B cell (primary cell): ENCODE measurements around the gene IFT74.

ENCODE experiments used
- CTCF ChIP-seq: fragments of 200-600 bp; IDR thresholded peaks from one replicate; pipeline ENCODE4 v1.8.0; 2022; ENCODE audit warnings: antibody characterized with exemption, mild to moderate bottlenecking
- EZH2 ChIP-seq: IDR thresholded peaks from 2 replicates; pipeline ENCODE4 v1.6.1; 2012; ENCODE audit warnings: borderline replicate concordance, low read depth, mild to moderate bottlenecking, moderate library complexity, low read length; ENCODE audit not compliant: insufficient read depth, poor library complexity, severe bottlenecking

DNA sequence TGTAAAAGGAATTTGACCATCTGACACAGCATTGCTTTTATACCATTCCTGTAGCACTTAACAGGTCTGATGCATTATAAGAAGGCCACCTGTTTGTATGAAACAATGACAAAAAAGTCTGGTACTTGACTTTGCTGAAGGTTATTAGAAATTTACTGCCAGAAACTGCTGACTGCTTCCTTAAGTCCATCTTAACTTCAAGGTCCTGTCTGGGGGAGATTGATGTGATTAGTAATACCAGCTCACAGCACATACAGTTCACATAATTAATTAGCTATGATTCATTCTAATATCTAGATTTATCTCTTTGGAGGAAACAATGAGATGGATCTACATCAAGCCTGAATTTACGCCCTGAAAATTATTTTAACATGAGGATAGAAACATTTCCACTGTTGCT, 103.2 kb downstream of the IFT74 start:
- TF ChIP-seq CTCF (no peak), EZH2 (no peak)
